ENCODE data around the gene ANAPC10.

DNA sequence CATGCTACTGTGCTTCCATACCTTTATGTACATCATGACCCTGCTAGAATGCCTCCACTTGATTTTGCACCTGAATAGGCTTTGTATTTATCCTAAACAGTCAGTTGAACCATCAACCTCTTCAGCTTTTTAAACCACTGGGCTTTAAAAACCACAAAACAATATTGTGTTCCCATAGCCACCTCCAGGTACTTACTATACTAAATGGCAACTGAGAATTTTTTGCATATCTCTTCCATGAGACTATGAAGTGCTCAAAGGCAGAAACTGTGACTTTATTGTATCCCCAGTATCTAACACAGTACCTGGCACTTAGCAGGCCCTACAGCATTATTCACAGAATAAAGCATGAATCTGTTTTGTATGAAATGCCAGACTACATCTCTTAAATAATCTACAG, 39.7 kb downstream of the ANAPC10 start:
- TF ChIP-seq ELF4 (IDR thresholded peaks at IDR 0.05) (no peak), SP1 (IDR thresholded peaks at IDR 0.05) (no peak), CTBP1 (IDR thresholded peaks at IDR 0.05; ENCODE audit: borderline replicate concordance) (no peak), LEF1 (IDR thresholded peaks at IDR 0.05; ENCODE audit: borderline replicate concordance) (no peak), FOXM1 (IDR thresholded peaks at IDR 0.05; ENCODE audit: borderline replicate concordance) (no peak), BHLHE40 (IDR thresholded peaks at IDR 0.05; ENCODE audit: borderline replicate concordance) (no peak), SUZ12 (IDR thresholded peaks at IDR 0.05) (no peak), FOXK2 (IDR thresholded peaks at IDR 0.05) (no peak), NFRKB (IDR thresholded peaks at IDR 0.05) (no peak), PKNOX1 (IDR thresholded peaks at IDR 0.05) (no peak)

All from HEK293T (cell line).